ENCODE results near the gene NUDT1. TPM values are rescaled to one million over a fixed set of nuclear protein-coding genes. Genes with fewer than 3 reads are reported as not detected.

Gene NUDT1
- total RNA-seq (ENCODE audit: low replicate concordance): 29.5 and 32.7 TPM in 2 replicates

DNA sequence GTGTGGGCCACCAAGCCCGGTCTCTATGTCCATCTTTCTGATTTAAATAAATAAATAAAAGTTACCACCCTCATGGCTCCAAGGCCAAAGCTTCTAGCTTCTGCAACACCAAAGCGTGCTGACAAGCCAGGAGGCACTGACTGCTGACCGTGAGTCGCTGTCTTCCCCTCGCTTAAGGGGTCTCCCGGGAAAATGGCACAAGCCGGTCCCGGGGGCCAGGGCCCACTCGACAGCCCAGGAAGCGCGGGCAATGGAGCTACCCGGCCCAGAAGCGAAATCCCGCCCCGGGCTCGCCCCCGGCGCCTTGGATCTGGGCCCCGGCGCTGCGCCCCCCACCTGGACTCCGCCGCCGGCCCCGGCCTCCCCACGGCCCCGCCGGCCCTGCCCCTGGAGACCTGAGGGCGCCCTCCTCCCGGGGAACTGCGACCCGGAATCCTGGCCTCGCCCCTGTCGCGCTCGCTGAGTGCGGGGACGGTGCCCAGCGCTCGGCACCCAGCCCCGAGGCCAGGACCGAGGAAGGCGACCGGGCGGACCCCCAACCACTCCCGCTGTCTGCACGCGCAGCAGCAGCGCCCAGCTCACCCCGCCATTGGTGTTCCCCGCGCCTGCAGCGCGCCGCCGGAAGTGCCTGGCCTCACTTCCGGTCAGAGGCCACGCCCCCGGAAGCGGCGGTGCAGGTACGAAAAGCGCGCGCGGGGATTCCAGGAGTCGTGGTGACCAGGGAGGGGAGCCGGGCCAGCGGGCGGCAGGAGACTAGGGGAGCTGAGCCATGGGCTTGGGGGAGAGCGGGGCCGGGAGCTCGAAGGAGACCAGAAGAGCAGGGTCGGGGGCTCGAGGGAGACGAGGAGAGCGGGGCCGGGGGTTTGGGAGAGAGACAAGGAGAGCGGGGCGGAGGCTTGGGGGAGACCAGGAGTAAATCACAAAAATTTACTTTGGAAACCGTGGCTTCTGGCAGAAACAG lies at the start of gene NUDT1, which contains the start of gene MRM2:
NUDT1 (plus strand) TSS at position 647 of the 961 bp plus-strand sequence. CDS start 2,349 bp downstream, outside the sequence.
MRM2 (minus strand) TSS at position 626 of the 961 bp plus-strand sequence; CDS start at position 590, 36 bp downstream.

DNA sequence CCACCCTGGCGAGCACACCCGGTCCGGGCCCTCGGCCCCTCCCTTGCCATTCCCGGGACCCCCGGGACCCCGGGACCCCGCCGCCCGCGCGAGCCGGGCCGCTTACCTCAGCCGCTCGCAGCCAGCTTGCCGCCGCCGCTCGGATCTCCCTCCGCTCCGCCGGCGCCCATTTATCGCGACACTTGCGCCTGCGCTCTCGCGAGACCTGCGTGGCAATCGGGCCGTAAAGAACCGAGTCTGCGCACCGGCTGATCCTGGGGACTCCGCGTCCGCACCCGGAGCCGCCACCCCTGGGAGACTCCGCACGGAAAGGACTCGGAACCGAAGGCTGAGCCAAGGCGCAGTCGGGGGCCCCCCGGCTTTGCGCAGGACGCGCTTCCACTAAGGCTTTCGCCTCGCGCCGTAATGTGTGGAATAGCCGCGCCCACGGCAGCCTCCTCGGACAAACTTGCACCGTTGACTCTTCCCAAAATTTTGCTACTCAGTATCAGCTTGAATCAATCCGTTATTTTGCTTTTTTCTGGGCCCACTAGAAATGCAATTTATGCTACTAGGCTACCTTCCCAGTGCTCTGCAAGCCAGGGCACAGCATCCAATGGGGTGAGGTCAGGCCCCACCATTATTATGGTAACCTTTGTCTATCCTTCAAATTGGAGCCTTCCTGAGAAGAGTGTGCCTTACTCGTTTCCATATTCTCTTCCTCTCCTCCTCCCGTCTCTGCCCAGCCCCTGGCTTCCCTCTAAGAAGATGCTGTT lies 9.1 kb upstream of the NUDT1 start, which contains the start of gene MAD1L1:
MAD1L1 (minus strand) TSS at position 180 of the 755 bp plus-strand sequence. CDS start 2,812 bp downstream, outside the sequence.

Other genes with a start within 250 kb of the NUDT1 start
- gene MAD1L1, start 9.3 kb upstream of the NUDT1 start, total RNA-seq (ENCODE audit: low replicate concordance): 53.6 and 59.3 TPM in 2 replicates
- 10.1 and 14.4 TPM in 2 replicates for gene MRM2, start within 50 bp of the NUDT1 start, total RNA-seq (ENCODE audit: low replicate concordance)
- 10.9 and 20.1 TPM in 2 replicates for gene SNX8, start 72.2 kb downstream of the NUDT1 start, total RNA-seq (ENCODE audit: low replicate concordance)
- 140 and 165 TPM in 2 replicates for gene EIF3B, start 112.6 kb downstream of the NUDT1 start, total RNA-seq (ENCODE audit: low replicate concordance)
- gene CHST12, start 161.4 kb downstream of the NUDT1 start, total RNA-seq (ENCODE audit: low replicate concordance): 6.0 and 7.4 TPM in 2 replicates
- not detected in 2 replicates for gene GRIFIN, start 234.2 kb downstream of the NUDT1 start, total RNA-seq (ENCODE audit: low replicate concordance)

Measured in smooth muscle cell of the coronary artery (primary cell).